ENCODE data around the gene ZNF511.

ZNF511 gene

DNA sequence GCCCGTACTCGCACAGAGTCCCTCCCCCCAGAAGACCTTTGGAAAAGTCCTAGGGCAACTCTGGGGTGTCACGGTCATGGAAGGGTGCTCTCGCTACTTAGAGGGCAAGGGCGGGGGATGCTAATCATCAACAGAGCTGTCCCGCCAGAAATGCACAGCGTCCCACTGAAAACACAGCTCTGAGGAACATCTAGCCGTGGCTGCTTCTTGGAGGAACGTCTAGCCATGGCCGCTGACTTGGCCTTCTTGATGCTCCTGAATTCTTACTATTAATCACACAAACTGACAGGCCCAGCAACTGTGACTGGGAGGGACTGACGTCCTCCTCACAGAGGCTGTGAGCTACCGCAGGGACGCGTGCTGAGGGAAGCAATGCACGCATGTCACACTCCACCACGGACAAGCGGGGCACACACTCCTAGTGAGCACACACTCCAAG is 1.8 kb upstream of the ZNF511 start:
- no peak for DNase-seq (ENCODE audit: extremely low spot score)
- CTCF ChIA-PET: interaction anchor here (1.0 to 3.4 kb wide), 15 partner anchors 8 to 85 kb away, joined by 3 to 28 read pairs (median 5); no protein-coding TSS in a partner anchor
- TF ChIP-seq, protein P1, sequence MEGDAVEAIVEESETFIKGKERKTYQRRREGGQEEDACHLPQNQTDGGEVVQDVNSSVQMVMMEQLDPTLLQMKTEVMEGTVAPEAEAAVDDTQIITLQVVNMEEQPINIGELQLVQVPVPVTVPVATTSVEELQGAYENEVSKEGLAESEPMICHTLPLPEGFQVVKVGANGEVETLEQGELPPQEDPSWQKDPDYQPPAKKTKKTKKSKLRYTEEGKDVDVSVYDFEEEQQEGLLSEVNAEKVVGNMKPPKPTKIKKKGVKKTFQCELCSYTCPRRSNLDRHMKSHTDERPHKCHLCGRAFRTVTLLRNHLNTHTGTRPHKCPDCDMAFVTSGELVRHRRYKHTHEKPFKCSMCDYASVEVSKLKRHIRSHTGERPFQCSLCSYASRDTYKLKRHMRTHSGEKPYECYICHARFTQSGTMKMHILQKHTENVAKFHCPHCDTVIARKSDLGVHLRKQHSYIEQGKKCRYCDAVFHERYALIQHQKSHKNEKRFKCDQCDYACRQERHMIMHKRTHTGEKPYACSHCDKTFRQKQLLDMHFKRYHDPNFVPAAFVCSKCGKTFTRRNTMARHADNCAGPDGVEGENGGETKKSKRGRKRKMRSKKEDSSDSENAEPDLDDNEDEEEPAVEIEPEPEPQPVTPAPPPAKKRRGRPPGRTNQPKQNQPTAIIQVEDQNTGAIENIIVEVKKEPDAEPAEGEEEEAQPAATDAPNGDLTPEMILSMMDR (IDR thresholded peaks at IDR 0.05; ENCODE audit: control extremely low read depth, extremely low read depth, low read depth, missing control alignments): no peak
- POLR2A ChIA-PET: no interaction called here

DNA sequence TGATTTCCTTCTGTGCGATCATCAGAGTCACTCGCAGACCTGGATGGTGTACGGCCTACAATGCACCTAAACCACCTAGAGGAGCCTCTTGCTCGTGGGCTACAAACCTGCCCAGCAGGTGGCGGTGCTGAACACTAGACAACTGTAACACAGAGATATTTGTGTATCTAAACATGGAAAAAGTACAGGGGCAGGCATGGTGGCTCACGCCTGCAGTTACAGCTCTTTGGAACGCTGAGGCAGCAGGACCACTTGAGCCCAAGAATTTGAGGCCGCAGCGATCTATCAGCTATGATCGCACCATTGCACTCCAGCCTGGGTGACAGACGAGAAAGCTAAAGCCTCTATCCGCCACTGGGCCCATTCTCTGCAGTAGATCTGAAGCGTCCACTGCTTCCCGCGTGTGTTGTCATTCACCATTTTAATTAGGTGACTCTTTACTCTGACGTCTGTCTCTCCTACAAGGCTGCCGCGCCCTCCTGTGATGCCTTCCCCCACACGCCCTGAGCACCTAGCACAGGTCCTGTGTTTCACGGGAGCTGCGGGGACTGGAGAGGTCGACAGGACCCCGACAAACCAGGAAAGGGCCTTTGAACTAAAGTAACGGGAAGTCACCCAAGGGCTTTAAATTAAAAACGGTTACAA is 816 bp upstream of the ZNF511 start:
- TF ChIP-seq, protein P1 (IDR thresholded peaks at IDR 0.05; ENCODE audit: control extremely low read depth, extremely low read depth, low read depth, missing control alignments): peak; percentile 84
- ChIA-PET POLR2A (no interaction called here), CTCF (interaction anchor here (0.8 to 3.4 kb wide), 20 partner anchors 8 to 84 kb away, joined by 3 to 28 read pairs (median 5); no protein-coding TSS in a partner anchor)
- DNase-seq (ENCODE audit: extremely low spot score): peak; percentile 75

DNA sequence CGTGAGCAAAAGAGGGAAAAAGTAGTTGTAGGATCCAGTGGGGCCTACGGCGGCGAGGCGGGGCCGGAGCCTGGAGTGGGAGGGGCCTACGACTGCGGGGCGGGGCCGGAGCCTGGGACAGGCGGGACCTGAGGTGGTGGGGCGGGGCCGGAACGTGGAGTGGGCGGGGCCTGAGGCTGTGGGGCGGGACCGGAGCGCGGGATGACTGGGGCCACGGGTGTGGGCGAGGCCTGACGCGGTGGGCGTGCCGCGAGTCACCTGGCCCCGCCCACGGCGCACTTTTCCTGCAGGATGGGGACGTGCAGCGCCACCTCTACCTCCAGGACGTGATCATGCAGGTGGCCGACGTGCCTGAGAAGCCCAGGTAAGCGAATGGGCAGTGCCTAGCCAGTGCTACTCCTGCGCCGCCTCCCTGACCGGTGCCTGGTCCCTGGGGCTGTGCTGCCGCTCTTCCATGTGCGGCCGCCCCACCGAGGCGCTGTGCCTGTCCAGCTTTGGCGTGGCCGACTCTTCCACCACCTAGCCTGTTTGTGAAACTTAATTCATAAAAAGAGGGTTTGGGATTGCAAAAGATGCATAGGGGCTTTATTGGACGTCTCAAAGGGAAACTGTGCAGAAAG is 496 bp downstream of the ZNF511 start:
- TF ChIP-seq, protein P1 (IDR thresholded peaks at IDR 0.05; ENCODE audit: control extremely low read depth, extremely low read depth, low read depth, missing control alignments): no peak
- ChIA-PET CTCF (interaction anchor here (0.6 to 1.7 kb wide), 2 partner anchors 20 to 34 kb away, joined by 3 to 8 read pairs; no protein-coding TSS in a partner anchor), POLR2A (no interaction called here)
- DNase-seq (ENCODE audit: extremely low spot score): peak; percentile 98

DNA sequence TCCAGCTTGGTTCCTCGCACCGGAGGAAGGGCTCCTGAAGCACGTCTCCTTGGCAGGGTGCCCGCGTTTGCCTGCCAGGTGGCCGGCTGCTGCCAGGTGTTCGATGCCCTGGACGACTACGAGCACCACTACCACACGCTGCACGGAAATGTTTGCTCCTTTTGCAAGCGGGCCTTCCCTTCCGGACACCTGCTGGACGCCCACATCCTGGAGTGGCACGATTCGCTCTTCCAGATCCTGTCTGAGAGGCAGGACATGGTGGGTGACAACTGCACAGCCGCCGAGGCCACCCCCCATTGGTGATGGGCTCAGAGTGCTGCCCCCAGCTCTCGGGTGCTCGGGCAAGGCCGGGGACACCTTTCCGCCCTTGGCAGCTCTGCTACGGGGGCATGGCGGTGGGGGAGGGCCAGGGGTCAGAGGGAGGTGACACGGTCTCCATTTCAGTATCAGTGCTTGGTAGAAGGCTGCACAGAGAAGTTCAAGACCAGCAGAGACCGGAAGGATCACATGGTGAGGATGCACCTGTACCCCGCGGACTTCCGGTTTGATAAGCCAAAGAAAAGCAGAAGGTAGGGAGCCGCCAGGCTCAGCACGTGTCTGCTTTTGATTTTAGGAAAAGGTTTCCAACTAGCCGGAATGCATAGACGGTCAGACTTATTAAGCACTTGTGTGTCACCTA is 1.1 kb downstream of the ZNF511 start:
- CTCF ChIA-PET: interaction anchor here (0.6 to 1.7 kb wide), 2 partner anchors 20 to 35 kb away, joined by 3 to 8 read pairs; no protein-coding TSS in a partner anchor
- TF ChIP-seq, protein P1 (IDR thresholded peaks at IDR 0.05; ENCODE audit: control extremely low read depth, extremely low read depth, low read depth, missing control alignments): no peak
- no peak for DNase-seq (ENCODE audit: extremely low spot score)
- POLR2A ChIA-PET: no interaction called here

DNA sequence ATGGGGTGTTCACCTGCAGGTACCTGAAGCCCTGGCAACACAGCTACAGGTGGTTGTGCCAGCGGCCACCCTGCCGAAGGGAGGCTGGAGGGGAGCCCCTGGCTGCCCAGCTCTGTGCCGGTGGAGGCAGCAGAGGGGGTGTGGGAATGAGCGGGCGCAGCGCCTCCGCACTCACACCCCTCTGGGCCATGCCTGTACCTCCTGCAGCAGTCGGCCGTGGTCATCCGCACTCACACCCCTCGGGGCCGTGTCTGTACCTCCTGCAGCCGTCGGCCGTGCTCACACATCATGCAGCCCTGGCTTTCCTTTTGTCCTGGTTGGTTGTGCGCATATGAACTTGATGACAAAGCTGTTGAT is 1.7 kb downstream of the ZNF511 start:
- ChIA-PET CTCF (interaction anchor here (1.7 kb wide), 1 partner anchor 19 kb away, joined by 8 read pairs; no protein-coding TSS in a partner anchor), POLR2A (no interaction called here)
- no peak for DNase-seq (ENCODE audit: extremely low spot score)
- TF ChIP-seq, protein P1 (IDR thresholded peaks at IDR 0.05; ENCODE audit: control extremely low read depth, extremely low read depth, low read depth, missing control alignments): no peak

DNA sequence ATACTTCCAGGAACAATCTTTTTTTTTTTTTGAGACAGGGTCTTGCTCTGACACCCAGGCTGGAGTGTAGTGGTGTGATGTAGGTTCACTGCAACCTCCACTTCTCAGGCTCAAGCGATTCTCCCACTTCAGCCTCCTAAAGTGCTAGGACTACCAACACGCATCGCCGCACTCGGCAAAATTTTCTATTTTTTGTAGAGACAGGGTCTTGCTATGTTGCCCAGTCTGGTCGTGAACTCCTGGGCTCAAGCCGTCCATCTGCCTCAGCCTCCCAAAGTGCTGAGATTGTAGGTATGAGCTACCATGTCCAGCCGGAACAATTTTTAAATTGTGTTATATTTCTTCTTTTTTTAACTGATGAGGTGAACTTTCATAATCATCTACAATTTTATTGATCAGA is 2.1 kb downstream of the ZNF511 start:
- TF ChIP-seq, protein P1 (IDR thresholded peaks at IDR 0.05; ENCODE audit: control extremely low read depth, extremely low read depth, low read depth, missing control alignments): no peak
- DNase-seq (ENCODE audit: extremely low spot score): no peak
- ChIA-PET CTCF (interaction anchor here (1.7 kb wide), 1 partner anchor 19 kb away, joined by 8 read pairs; no protein-coding TSS in a partner anchor), POLR2A (no interaction called here)
